ENCODE measurements around the gene RNASE12. TPM values are rescaled to one million over a fixed set of nuclear protein-coding genes. Genes with fewer than 3 reads are reported as not detected.
A peak's percentile ranks its signal among the peaks of the same experiment; 100 is the strongest.

RNASE12 gene
- total RNA-seq, 1 experiment from 2014 or later: not detected

DNA sequence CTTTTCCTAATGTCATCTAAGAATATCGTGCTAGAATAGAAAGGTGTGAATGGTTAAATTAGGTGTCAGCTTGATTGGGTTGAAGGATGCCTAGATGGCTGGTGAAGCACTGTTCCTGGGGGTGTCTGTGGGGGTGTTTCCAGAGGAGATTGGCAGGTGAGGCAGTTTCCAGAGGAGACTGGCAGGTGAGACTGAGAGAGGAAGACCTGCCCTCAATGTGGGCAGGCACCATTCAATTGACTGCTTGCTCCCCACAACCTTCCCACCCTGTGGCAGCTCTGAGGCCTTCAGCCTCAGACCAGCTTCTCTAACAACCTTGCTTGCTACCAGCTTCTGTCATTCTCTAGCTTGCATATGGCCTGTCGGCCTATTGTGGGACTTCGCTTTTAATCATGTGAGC, 39.6 kb downstream of the RNASE12 start:
- no peak overlapping the region for H2BK120ac ChIP-seq (ENCODE audit: low read depth, low read length, poor library complexity, severe bottlenecking)
- no peaks in the 10 kb centered on the region for H3K79me1 ChIP-seq (ENCODE audit: insufficient read depth, low read depth, low read length, poor library complexity, severe bottlenecking)
- peak overlapping the region in 1 of 3 experiments; percentile 58; a peak in 1 of 7 replicates for H3K27ac Mint-ChIP-seq
- no peak overlapping the region for H3K14ac ChIP-seq (ENCODE audit: insufficient read depth, low read length)
- H3K27me3 Mint-ChIP-seq (ENCODE audit: low read depth): no peaks in the 10 kb centered on the region
- TF ChIP-seq, protein P1, sequence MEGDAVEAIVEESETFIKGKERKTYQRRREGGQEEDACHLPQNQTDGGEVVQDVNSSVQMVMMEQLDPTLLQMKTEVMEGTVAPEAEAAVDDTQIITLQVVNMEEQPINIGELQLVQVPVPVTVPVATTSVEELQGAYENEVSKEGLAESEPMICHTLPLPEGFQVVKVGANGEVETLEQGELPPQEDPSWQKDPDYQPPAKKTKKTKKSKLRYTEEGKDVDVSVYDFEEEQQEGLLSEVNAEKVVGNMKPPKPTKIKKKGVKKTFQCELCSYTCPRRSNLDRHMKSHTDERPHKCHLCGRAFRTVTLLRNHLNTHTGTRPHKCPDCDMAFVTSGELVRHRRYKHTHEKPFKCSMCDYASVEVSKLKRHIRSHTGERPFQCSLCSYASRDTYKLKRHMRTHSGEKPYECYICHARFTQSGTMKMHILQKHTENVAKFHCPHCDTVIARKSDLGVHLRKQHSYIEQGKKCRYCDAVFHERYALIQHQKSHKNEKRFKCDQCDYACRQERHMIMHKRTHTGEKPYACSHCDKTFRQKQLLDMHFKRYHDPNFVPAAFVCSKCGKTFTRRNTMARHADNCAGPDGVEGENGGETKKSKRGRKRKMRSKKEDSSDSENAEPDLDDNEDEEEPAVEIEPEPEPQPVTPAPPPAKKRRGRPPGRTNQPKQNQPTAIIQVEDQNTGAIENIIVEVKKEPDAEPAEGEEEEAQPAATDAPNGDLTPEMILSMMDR (conservative IDR thresholded peaks at IDR 0.05): no peak
- H3K4me1 ChIP-seq (ENCODE audit: insufficient read depth, low read length): peaks cover 2% of the 10 kb centered on the region; the same call in 1 of the 2 replicates
- H2AFZ ChIP-seq (ENCODE audit: low read length): no peak overlapping the region
- H3K36me3 Mint-ChIP-seq (ENCODE audit: insufficient read depth in 1 of 3, low read depth in 3 of 3): no peaks in the 10 kb centered on the region
- H2BK20ac ChIP-seq (ENCODE audit: low read depth, low read length, poor library complexity, severe bottlenecking): no peak overlapping the region
- no peak overlapping the region for H4K8ac ChIP-seq (replicated peaks; ENCODE audit: insufficient read length, low read depth, low read length)
- no peak overlapping the region for H3K18ac ChIP-seq (ENCODE audit: insufficient read length, low read depth, low read length)
- no peaks in the 10 kb centered on the region for H4K20me1 ChIP-seq (ENCODE audit: control insufficient read depth, insufficient read depth, insufficient read length)
- H3K9ac ChIP-seq (ENCODE audit: extremely low read depth, insufficient read length, low read length): no peak overlapping the region
- H2BK15ac ChIP-seq (ENCODE audit: low read depth, low read length): no peak overlapping the region
- no peak overlapping the region for H3K56ac ChIP-seq (ENCODE audit: insufficient read length, low read depth, low read length)
- WGBS (ENCODE audit: extremely low coverage, insufficient read length, low lambda C conversion rate): no CpG with 5 or more reads among the region's 3 CpGs
- no peak overlapping the region for H3T11ph ChIP-seq (ENCODE audit: low read length)
- H3K4me2 ChIP-seq (ENCODE audit: insufficient read depth, insufficient read length, low read length): no peak overlapping the region
- no peaks in the 10 kb centered on the region for H3K23me2 ChIP-seq (ENCODE audit: insufficient read length, low read depth, low read length, poor library complexity, severe bottlenecking)
- DNase-seq: peak; percentile 46
- no peak overlapping the region for H4K5ac ChIP-seq (ENCODE audit: insufficient read length, low read depth, low read length)
- no peaks in the 10 kb centered on the region for H3K79me2 ChIP-seq (ENCODE audit: insufficient read depth, low read length)
- H3K27ac ChIP-seq (ENCODE audit: insufficient read length, low read depth, low read length): no peak overlapping the region
- H3K27me3 ChIP-seq (ENCODE audit: insufficient read depth, low read length): no peaks in the 10 kb centered on the region
- no peak overlapping the region for H4K91ac ChIP-seq (ENCODE audit: insufficient read length, low read depth, low read length)
- H2BK12ac ChIP-seq (ENCODE audit: insufficient read length, low read depth, low read length): no peak overlapping the region
- no peak overlapping the region for H2BK5ac ChIP-seq (ENCODE audit: insufficient read length, low read length)
- H3K4ac ChIP-seq (ENCODE audit: low read depth, low read length): no peak overlapping the region
- H3K9me3 Mint-ChIP-seq: no peaks in the 10 kb centered on the region
- H3K23ac ChIP-seq (ENCODE audit: insufficient read length, low read depth, low read length): no peak overlapping the region
- H3K4me3 Mint-ChIP-seq: no peak overlapping the region
- no peaks in the 10 kb centered on the region for H3K9me3 ChIP-seq (ENCODE audit: control insufficient read depth, low read depth, low read length)
- H3K4me1 Mint-ChIP-seq: peaks cover 10 to 14% of the 10 kb centered on the region in 2 experiments; a peak in 3 of 4 replicates
- no peak overlapping the region for H2AK5ac ChIP-seq (ENCODE audit: insufficient read length, low read length)

Data from H9 (cell line).